ENCODE results near the gene OR51D1. TPM values are rescaled to one million over a fixed set of nuclear protein-coding genes. Genes with fewer than 3 reads are reported as not detected.

Gene OR51D1
- total and polyA plus RNA-seq, 3 donors from 2014 or later: 0.63 TPM; not detected in 2

GRCh38 chr11:4664786-4665185 is 27.5 kb downstream of the OR51D1 start:
- WGBS, 2 donors: 81 to 86% methylated on average over 3 of the region's 3 CpGs
- Histone ChIP-seq H3K4me1 (no peaks in the 10 kb centered on the region), H3K27me3 (no peaks in the 10 kb centered on the region), H3K27ac (no peak overlapping the region), H3K36me3 (ENCODE audit: low read depth, missing control alignments) (no peaks in the 10 kb centered on the region), H3K4me3 (no peak overlapping the region), H3K9me3 (no peaks in the 10 kb centered on the region)
- DNase-seq: no peak
- intact Hi-C loops (cut with DNase I; ENCODE audit: low total_unique reads): no loop called here
- TF ChIP-seq, protein P1, sequence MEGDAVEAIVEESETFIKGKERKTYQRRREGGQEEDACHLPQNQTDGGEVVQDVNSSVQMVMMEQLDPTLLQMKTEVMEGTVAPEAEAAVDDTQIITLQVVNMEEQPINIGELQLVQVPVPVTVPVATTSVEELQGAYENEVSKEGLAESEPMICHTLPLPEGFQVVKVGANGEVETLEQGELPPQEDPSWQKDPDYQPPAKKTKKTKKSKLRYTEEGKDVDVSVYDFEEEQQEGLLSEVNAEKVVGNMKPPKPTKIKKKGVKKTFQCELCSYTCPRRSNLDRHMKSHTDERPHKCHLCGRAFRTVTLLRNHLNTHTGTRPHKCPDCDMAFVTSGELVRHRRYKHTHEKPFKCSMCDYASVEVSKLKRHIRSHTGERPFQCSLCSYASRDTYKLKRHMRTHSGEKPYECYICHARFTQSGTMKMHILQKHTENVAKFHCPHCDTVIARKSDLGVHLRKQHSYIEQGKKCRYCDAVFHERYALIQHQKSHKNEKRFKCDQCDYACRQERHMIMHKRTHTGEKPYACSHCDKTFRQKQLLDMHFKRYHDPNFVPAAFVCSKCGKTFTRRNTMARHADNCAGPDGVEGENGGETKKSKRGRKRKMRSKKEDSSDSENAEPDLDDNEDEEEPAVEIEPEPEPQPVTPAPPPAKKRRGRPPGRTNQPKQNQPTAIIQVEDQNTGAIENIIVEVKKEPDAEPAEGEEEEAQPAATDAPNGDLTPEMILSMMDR (IDR thresholded peaks at IDR 0.05): no peak
- no peak for TF ChIP-seq POLR2A (IDR thresholded peaks at IDR 0.05)

- H3K4me3 ChIP-seq: no peak overlapping the region
- no peaks in the 10 kb centered on the region for H3K9me3 ChIP-seq
- H3K36me3 ChIP-seq (ENCODE audit: low read depth, missing control alignments): no peaks in the 10 kb centered on the region
- TF ChIP-seq, protein P1 (IDR thresholded peaks at IDR 0.05): no peak
- TF ChIP-seq POLR2A (IDR thresholded peaks at IDR 0.05): no peak
- no peak for DNase-seq
- no peaks in the 10 kb centered on the region for H3K27me3 ChIP-seq
- intact Hi-C loops (cut with DNase I; ENCODE audit: low total_unique reads): no loop called here
- H3K27ac ChIP-seq: no peak overlapping the region
- 80 to 86% methylated on average over 2 of the region's 2 CpGs for WGBS, 2 donors
- H3K4me1 ChIP-seq: no peaks in the 10 kb centered on the region
Observed at GRCh38 chr11:4665424-4665823, 28.1 kb downstream of the OR51D1 start.

DNA sequence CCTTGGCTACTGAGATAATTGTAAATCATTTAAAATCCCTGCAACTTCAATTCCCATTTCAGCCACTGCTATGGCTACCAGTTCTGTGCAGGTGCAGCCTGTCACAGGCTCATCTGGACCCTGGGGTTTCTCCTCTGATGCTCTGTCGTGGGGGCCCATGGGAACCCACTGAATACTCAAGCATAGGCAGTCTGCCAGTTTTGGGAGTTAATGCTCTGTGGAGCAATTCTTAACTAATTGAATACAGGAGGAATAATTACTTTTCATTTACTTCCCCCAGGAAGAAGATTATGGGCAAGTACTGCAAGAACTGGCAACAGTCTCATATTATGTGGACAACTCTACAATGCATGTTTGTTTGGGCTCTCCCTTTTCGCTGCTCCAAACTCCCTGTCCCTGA is 34.5 kb downstream of the OR51D1 start:
- H3K4me3 ChIP-seq: no peak overlapping the region
- H3K4me1 ChIP-seq: no peaks in the 10 kb centered on the region
- no peak overlapping the region for H3K27ac ChIP-seq
- WGBS, 2 donors: 47 to 81% methylated on average over 2 of the region's 2 CpGs
- intact Hi-C loops (cut with DNase I; ENCODE audit: low total_unique reads): no loop called here
- no peak for DNase-seq
- H3K27me3 ChIP-seq: no peaks in the 10 kb centered on the region
- H3K36me3 ChIP-seq (ENCODE audit: low read depth, missing control alignments): no peaks in the 10 kb centered on the region
- H3K9me3 ChIP-seq: no peaks in the 10 kb centered on the region
- TF ChIP-seq, protein P1 (IDR thresholded peaks at IDR 0.05): no peak
- no peak for TF ChIP-seq POLR2A (IDR thresholded peaks at IDR 0.05)

GRCh38 chr11:4672470-4672869 is 35.2 kb downstream of the OR51D1 start:
- no peaks in the 10 kb centered on the region for H3K27me3 ChIP-seq
- no peak overlapping the region for H3K27ac ChIP-seq
- no peaks in the 10 kb centered on the region for H3K9me3 ChIP-seq
- H3K4me3 ChIP-seq: no peak overlapping the region
- no peaks in the 10 kb centered on the region for H3K36me3 ChIP-seq (ENCODE audit: low read depth, missing control alignments)
- WGBS, 2 donors: 66 to 77% methylated on average over 3 of the region's 3 CpGs
- intact Hi-C loops (cut with DNase I; ENCODE audit: low total_unique reads): no loop called here
- DNase-seq: no peak
- H3K4me1 ChIP-seq: no peaks in the 10 kb centered on the region
- TF ChIP-seq, protein P1 (IDR thresholded peaks at IDR 0.05): no peak
- no peak for TF ChIP-seq POLR2A (IDR thresholded peaks at IDR 0.05)

GRCh38 chr11:4673781-4674180 is 36.5 kb downstream of the OR51D1 start:
- Histone ChIP-seq H3K4me1 (no peaks in the 10 kb centered on the region), H3K27me3 (no peaks in the 10 kb centered on the region), H3K27ac (no peak overlapping the region), H3K4me3 (no peak overlapping the region), H3K9me3 (no peaks in the 10 kb centered on the region), H3K36me3 (ENCODE audit: low read depth, missing control alignments) (no peaks in the 10 kb centered on the region)
- intact Hi-C loops (cut with DNase I; ENCODE audit: low total_unique reads): no loop called here
- 64 to 77% methylated on average over 2 of the region's 2 CpGs for WGBS, 2 donors
- no peak for DNase-seq
- TF ChIP-seq, protein P1 (IDR thresholded peaks at IDR 0.05): no peak
- no peak for TF ChIP-seq POLR2A (IDR thresholded peaks at IDR 0.05)

Data from testis (tissue), 3 donors.